ENCODE data around the gene DKKL1.

Gene DKKL1

GRCh38 chr19:49418511-49418910 is 54.8 kb downstream of the DKKL1 start:
- in situ Hi-C loops (cut with HindIII; ENCODE audit: low sequenced_read_pairs): no loop called here

GRCh38 chr19:49419173-49419572 is 55.5 kb downstream of the DKKL1 start:
- in situ Hi-C loops (cut with HindIII; ENCODE audit: low sequenced_read_pairs): no loop called here

- in situ Hi-C loops (cut with HindIII; ENCODE audit: low sequenced_read_pairs): no loop called here
Observed at GRCh38 chr19:49420227-49420626, 56.5 kb downstream of the DKKL1 start.

GRCh38 chr19:49421039-49421877 is 57.6 kb downstream of the DKKL1 start:
- in situ Hi-C loops (cut with HindIII; ENCODE audit: low sequenced_read_pairs): no loop called here

- in situ Hi-C loops (cut with HindIII; ENCODE audit: low sequenced_read_pairs): no loop called here
Observed at GRCh38 chr19:49421878-49422202, 58.2 kb downstream of the DKKL1 start.

- in situ Hi-C loops (cut with HindIII; ENCODE audit: low sequenced_read_pairs): no loop called here
Observed at GRCh38 chr19:49422407-49423070, 58.9 kb downstream of the DKKL1 start.

- in situ Hi-C loops (cut with HindIII; ENCODE audit: low sequenced_read_pairs): no loop called here
Observed at GRCh38 chr19:49423071-49423984, 59.7 kb downstream of the DKKL1 start, which contains the start of gene PTH2. Gene PTH2, minus strand, starts transcription at chr19:49423441. Its CDS starts 102 bp downstream, at chr19:49423339.

GRCh38 chr19:49423985-49424303 is 60.3 kb downstream of the DKKL1 start:
- in situ Hi-C loops (cut with HindIII; ENCODE audit: low sequenced_read_pairs): no loop called here
